GM12875 (cell line): Measurements from ENCODE around the gene FCGR3A.

Experiments
- H3K4me3 ChIP-seq: one replicate; pipeline ENCODE4 v1.5.1; 2011; ENCODE audit warnings: low read depth, low read length, control low read depth
- TF ChIP-seq, protein P1 (sequence below): IDR thresholded peaks from 2 replicates; pipeline ENCODE4 v1.5.1; 2011; ENCODE audit warnings: low read depth, mild to moderate bottlenecking, control low read depth, inconsistent platforms, low read length, moderate library complexity, borderline replicate concordance; ENCODE audit not compliant: insufficient read depth

Gene FCGR3A

DNA sequence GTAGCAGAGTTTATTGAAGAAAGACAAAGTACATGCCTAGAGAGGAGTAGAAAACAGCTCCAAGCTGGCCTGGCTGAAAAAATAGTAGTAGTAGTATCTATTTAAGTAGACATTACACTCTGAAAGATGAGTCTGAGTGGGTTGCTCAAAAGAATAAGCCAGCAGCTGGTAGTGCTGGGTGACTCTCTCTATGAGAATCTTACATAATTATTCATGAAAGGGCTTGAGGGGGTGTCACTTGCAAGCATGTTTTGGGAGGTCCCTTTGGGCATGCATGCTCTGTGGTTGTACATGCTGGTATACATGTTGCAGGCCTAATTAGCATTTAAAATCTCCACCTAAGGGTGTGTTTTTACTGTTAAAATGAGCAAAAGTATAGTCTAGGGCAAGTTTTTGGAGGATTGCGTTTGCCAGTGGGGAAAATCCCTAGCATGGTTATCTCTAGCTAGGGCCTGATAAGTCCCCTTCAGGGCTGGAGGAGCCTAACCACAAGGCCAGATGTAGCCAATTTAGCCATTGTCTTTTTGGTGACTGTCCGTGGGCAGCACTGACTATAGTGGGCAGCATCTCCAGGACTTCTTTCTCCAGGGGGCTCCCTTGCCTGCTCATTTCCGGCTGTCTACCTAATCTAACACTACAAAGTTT lies 55.4 kb downstream of the FCGR3A start:
- TF ChIP-seq, protein P1, sequence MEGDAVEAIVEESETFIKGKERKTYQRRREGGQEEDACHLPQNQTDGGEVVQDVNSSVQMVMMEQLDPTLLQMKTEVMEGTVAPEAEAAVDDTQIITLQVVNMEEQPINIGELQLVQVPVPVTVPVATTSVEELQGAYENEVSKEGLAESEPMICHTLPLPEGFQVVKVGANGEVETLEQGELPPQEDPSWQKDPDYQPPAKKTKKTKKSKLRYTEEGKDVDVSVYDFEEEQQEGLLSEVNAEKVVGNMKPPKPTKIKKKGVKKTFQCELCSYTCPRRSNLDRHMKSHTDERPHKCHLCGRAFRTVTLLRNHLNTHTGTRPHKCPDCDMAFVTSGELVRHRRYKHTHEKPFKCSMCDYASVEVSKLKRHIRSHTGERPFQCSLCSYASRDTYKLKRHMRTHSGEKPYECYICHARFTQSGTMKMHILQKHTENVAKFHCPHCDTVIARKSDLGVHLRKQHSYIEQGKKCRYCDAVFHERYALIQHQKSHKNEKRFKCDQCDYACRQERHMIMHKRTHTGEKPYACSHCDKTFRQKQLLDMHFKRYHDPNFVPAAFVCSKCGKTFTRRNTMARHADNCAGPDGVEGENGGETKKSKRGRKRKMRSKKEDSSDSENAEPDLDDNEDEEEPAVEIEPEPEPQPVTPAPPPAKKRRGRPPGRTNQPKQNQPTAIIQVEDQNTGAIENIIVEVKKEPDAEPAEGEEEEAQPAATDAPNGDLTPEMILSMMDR = no peak

DNA sequence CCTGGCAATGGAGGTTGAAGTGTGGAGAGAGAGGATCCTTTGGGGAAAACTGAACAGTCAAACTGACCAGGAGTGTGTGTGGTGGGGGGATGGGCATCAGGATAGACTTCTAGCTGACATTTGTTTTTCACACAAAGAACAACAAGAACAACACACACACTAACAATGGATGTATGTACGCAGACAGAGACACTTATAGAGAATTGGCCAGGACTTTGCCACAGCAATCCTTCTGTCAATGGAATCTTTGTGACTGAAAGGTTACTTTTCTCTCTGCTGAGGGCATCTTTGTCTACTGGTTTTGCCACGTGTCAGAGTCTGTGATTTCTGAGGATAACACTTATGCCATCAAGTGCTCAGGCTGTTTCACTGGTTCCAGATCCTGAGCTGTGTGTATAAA lies 56.8 kb downstream of the FCGR3A start:
- TF ChIP-seq, protein P1 = no peak

More for the DNA sequence above, 55.4 kb downstream of the FCGR3A start:
- H3K4me3 ChIP-seq = no peak overlapping the region

More for the DNA sequence above, 56.8 kb downstream of the FCGR3A start:
- H3K4me3 ChIP-seq = no peak overlapping the region
